K562 (cell line): ENCODE results near the gene MYL12B. TPM values are rescaled to one million over a fixed set of nuclear protein-coding genes. Genes with fewer than 3 reads are reported as not detected.

ENCODE experiments used
- CHD2 ChIP-seq: IDR thresholded peaks from 2 replicates; pipeline ENCODE4 v1.6.1; 2011; ENCODE audit warnings: low read depth, low read length
- HEY1 ChIP-seq: fragments of 250-450 bp; sonication (Bioruptor Pico); IDR thresholded peaks from 2 replicates; pipeline ENCODE4 v1.5.0; 2020; ENCODE audit warnings: mild to moderate bottlenecking, moderate library complexity, borderline replicate concordance
- IRF2 ChIP-seq: sonication (generic); formaldehyde crosslinking; IDR thresholded peaks from 2 replicates; pipeline ENCODE4 v1.8.1; 2022; ENCODE audit warnings: mild to moderate bottlenecking, missing genetic modification reagents
- MCM2 ChIP-seq: fragments of 450-650 bp; IDR thresholded peaks from 2 replicates; pipeline ENCODE4 v1.6.1; 2017; ENCODE audit warnings: low read depth, mild to moderate bottlenecking
- MTF1 ChIP-seq: fragments of 250-450 bp; sonication (Bioruptor Pico); IDR thresholded peaks from 2 replicates; pipeline ENCODE4 v1.9.0; 2021; ENCODE audit warnings: moderate library complexity, mild to moderate bottlenecking, inconsistent platforms, borderline replicate concordance
- MXI1 ChIP-seq: IDR thresholded peaks from 2 replicates; pipeline ENCODE4 v1.6.1; 2011; ENCODE audit warnings: low read depth, mild to moderate bottlenecking, improper control_type of control experiment, low read length
- NCOA1 ChIP-seq: fragments of 450-650 bp; IDR thresholded peaks from 2 replicates; pipeline ENCODE4 v1.6.1; 2016; ENCODE audit warnings: low read depth
- NFIC ChIP-seq: fragments of 450-650 bp; IDR thresholded peaks from 2 replicates; pipeline ENCODE4 v1.6.1; 2017; ENCODE audit warnings: mild to moderate bottlenecking, inconsistent platforms
- PCBP1 ChIP-seq: fragments of 200-400 bp; formaldehyde crosslinking; IDR thresholded peaks from 2 replicates; pipeline ENCODE4 v1.6.1; 2018; ENCODE audit warnings: mild to moderate bottlenecking, low read depth, low read length; ENCODE audit not compliant: poor library complexity, severe bottlenecking
- SNRNP70 ChIP-seq: fragments of 200-400 bp; formaldehyde crosslinking; optimal IDR thresholded peaks from 2 replicates; pipeline ENCODE3; 2017; ENCODE audit warnings: low read depth, low read length
- TEAD2 ChIP-seq: fragments of 450-650 bp; IDR thresholded peaks from 2 replicates; pipeline ENCODE4 v1.6.1; 2016; ENCODE audit warnings: missing genetic modification characterization, control low read depth, missing compliant biosample characterization
- ZC3H4 ChIP-seq: sonication (generic); formaldehyde crosslinking; IDR thresholded peaks from 2 replicates; pipeline ENCODE4 v1.9.0; 2021; ENCODE audit warnings: missing genetic modification reagents, borderline replicate concordance
- ZNF124 ChIP-seq: sonication (generic); formaldehyde crosslinking; IDR thresholded peaks from 2 replicates; pipeline ENCODE4 v1.8.1; 2022; ENCODE audit warnings: missing genetic modification reagents
- polyA plus RNA-seq, 8 experiments: library from polyadenylated mRNA; depleted of rRNA in 4 of 8; stranded (reverse) in 5 of 8; unstranded in 3 of 8; fragments of >200 nt; fragmentation: Nextera tagmentation in 2 of 8; fragmentation: Illumina TruSeq in 1 of 8; extraction: Ambion mirVana in 2 of 8; extraction: Trizol in 1 of 8; gene quantifications; 2 replicates each; pipeline versions ENCODE4 v1.2.1 to v1.2.3, GENCODE V29; 2011 to 2014; ENCODE audit warnings: inconsistent platforms in 1 of 8, missing spikeins in 1 of 8
- total RNA-seq, 7 experiments: library from RNA; depleted of rRNA in 6 of 7; stranded (reverse); fragments of >200 nt in 6 of 7; fragmentation: Illumina TruSeq in 2 of 7; extraction: Trizol in 2 of 7; gene quantifications; 2 replicates each; pipeline versions ENCODE4 v1.2.1 to v1.2.3, GENCODE V29; 2011 to 2021; ENCODE audit warnings: low replicate concordance in 1 of 7
- TF ChIP-seq, protein P1 (sequence below): fragments of 450-650 bp; conservative IDR thresholded peaks from 2 replicates; pipeline ENCODE4 v1.6.1; 2016; ENCODE audit warnings: missing genetic modification characterization, low read depth, mild to moderate bottlenecking, control low read depth, missing compliant biosample characterization
- TF ChIP-seq, protein P2 (sequence below): fragments of 450-650 bp; IDR thresholded peaks from 2 replicates; pipeline ENCODE4 v1.6.1; 2017; ENCODE audit warnings: antibody characterized with exemption, mild to moderate bottlenecking
- TF ChIP-seq, protein P3 (sequence below): IDR thresholded peaks from 3 replicates; pipeline ENCODE4 v1.6.1; 2011; ENCODE audit warnings: borderline replicate concordance, mild to moderate bottlenecking, moderate library complexity; ENCODE audit not compliant: insufficient read length; ENCODE audit errors: extremely low read depth
- TF ChIP-seq, protein P4 (sequence below): sonication (generic); formaldehyde crosslinking; IDR thresholded peaks from 2 replicates; pipeline ENCODE4 v1.8.0; 2022; ENCODE audit warnings: mild to moderate bottlenecking, low read depth, missing genetic modification reagents

The MYL12B gene
- total and polyA plus RNA-seq, 9 of the 15 experiments (the other 6 are each of a cell fraction or from before 2014, with no cell fraction given), result 220 to 995 (median 463) TPM

DNA sequence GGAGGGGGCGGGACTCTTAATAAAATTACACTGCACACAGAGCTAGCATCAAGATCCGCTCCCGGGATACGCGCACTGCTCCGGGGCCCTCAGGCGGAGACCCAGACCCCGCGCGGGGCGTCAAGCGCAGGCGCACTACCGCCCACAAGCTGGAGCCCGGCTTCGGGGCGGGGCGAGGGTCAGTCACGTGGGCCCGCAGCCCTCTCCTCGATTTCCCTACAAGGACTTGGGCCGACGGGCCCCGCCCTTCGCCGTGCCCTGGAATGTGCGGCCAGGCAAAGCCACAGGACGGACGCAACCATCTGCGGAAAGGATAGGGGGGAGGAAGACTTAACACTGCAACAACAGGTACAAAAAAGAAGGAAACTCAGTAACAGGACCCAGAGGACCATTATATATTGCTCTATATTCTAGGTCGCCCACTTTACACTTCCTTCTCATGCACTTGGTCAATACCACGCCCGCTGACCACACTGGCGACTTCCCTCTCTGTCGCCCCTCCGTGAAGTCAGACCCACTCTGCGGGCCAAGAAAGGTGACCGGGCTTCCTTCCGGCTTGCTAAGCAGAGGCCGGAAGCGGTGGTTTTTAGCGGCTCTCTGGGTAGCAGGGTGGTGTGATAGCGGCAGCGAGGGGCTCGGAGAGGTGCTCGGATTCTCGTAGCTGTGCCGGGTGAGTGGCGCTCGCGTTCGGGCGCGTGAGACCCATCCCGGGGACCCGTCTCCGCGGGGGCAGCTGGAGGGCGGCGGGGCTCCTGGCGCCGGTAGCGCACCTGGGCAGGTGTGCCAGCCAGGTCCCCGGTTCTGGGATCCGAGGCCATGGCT lies 14.5 kb upstream of the MYL12B start, which contains the start of gene MYL12A (continued):
- TF ChIP-seq PCBP1, result peak; percentile 86
- no peak for TF ChIP-seq ZC3H4 (CRISPR knock-in tag)
- no peak for TF ChIP-seq HEY1 (CRISPR knock-in tag)
- no peak for TF ChIP-seq NFIC
- TF ChIP-seq NCOA1, result peak; percentile 93
- TF ChIP-seq, protein P1, sequence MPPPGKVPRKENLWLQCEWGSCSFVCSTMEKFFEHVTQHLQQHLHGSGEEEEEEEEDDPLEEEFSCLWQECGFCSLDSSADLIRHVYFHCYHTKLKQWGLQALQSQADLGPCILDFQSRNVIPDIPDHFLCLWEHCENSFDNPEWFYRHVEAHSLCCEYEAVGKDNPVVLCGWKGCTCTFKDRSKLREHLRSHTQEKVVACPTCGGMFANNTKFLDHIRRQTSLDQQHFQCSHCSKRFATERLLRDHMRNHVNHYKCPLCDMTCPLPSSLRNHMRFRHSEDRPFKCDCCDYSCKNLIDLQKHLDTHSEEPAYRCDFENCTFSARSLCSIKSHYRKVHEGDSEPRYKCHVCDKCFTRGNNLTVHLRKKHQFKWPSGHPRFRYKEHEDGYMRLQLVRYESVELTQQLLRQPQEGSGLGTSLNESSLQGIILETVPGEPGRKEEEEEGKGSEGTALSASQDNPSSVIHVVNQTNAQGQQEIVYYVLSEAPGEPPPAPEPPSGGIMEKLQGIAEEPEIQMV (tag), result no peak
- TF ChIP-seq MXI1, result 0 out of 2 replicates have a peak, but pooled peaks have one; percentile 43
- TF ChIP-seq CHD2, result peak; percentile 22; the same call in 1 of the 2 replicates
- no peak for TF ChIP-seq ZNF124
- no peak for TF ChIP-seq MCM2
- TF ChIP-seq, protein P2, sequence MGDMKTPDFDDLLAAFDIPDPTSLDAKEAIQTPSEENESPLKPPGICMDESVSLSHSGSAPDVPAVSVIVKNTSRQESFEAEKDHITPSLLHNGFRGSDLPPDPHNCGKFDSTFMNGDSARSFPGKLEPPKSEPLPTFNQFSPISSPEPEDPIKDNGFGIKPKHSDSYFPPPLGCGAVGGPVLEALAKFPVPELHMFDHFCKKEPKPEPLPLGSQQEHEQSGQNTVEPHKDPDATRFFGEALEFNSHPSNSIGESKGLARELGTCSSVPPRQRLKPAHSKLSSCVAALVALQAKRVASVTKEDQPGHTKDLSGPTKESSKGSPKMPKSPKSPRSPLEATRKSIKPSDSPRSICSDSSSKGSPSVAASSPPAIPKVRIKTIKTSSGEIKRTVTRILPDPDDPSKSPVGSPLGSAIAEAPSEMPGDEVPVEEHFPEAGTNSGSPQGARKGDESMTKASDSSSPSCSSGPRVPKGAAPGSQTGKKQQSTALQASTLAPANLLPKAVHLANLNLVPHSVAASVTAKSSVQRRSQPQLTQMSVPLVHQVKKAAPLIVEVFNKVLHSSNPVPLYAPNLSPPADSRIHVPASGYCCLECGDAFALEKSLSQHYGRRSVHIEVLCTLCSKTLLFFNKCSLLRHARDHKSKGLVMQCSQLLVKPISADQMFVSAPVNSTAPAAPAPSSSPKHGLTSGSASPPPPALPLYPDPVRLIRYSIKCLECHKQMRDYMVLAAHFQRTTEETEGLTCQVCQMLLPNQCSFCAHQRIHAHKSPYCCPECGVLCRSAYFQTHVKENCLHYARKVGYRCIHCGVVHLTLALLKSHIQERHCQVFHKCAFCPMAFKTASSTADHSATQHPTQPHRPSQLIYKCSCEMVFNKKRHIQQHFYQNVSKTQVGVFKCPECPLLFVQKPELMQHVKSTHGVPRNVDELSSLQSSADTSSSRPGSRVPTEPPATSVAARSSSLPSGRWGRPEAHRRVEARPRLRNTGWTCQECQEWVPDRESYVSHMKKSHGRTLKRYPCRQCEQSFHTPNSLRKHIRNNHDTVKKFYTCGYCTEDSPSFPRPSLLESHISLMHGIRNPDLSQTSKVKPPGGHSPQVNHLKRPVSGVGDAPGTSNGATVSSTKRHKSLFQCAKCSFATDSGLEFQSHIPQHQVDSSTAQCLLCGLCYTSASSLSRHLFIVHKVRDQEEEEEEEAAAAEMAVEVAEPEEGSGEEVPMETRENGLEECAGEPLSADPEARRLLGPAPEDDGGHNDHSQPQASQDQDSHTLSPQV, result no peak
- TF ChIP-seq TEAD2, result peak; percentile 99
- no peak for TF ChIP-seq SNRNP70
- TF ChIP-seq, protein P3, sequence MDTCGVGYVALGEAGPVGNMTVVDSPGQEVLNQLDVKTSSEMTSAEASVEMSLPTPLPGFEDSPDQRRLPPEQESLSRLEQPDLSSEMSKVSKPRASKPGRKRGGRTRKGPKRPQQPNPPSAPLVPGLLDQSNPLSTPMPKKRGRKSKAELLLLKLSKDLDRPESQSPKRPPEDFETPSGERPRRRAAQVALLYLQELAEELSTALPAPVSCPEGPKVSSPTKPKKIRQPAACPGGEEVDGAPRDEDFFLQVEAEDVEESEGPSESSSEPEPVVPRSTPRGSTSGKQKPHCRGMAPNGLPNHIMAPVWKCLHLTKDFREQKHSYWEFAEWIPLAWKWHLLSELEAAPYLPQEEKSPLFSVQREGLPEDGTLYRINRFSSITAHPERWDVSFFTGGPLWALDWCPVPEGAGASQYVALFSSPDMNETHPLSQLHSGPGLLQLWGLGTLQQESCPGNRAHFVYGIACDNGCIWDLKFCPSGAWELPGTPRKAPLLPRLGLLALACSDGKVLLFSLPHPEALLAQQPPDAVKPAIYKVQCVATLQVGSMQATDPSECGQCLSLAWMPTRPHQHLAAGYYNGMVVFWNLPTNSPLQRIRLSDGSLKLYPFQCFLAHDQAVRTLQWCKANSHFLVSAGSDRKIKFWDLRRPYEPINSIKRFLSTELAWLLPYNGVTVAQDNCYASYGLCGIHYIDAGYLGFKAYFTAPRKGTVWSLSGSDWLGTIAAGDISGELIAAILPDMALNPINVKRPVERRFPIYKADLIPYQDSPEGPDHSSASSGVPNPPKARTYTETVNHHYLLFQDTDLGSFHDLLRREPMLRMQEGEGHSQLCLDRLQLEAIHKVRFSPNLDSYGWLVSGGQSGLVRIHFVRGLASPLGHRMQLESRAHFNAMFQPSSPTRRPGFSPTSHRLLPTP, result no peak
- TF ChIP-seq IRF2, result no peak
- no peak for TF ChIP-seq MTF1 (CRISPR knock-in tag)
- TF ChIP-seq, protein P4, sequence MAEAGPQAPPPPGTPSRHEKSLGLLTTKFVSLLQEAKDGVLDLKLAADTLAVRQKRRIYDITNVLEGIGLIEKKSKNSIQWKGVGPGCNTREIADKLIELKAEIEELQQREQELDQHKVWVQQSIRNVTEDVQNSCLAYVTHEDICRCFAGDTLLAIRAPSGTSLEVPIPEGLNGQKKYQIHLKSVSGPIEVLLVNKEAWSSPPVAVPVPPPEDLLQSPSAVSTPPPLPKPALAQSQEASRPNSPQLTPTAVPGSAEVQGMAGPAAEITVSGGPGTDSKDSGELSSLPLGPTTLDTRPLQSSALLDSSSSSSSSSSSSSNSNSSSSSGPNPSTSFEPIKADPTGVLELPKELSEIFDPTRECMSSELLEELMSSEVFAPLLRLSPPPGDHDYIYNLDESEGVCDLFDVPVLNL (CRISPR knock-in tag), result no peak; the same call in 1 of the 2 replicates
